GM18508 (cell line): ENCODE data around the gene UPB1.

ENCODE experiments used
- ATAC-seq: cut with Tn5 transposase; IDR thresholded peaks from one replicate; pipeline ENCODE4 v1.9.1; 2021; ENCODE audit warnings: moderate number of reproducible peaks; ENCODE audit not compliant: insufficient read depth, unreplicated experiment

The UPB1 gene

GRCh38 chr22:24555165-24556039, 60.3 kb downstream of the UPB1 start, which contains the start of gene SNRPD3:
TSS of gene SNRPD3 (plus strand) at chr22:24555999. CDS start at chr22:24557675, 1,676 bp downstream.
- ATAC-seq = peak; percentile 42

- no peak for ATAC-seq
Measured at GRCh38 chr22:24559471-24559870, 64.3 kb downstream of the UPB1 start.

GRCh38 chr22:24563246-24563645, 68.1 kb downstream of the UPB1 start:
- ATAC-seq = no peak

GRCh38 chr22:24564376-24565058, 69.4 kb downstream of the UPB1 start:
- ATAC-seq = no peak

- ATAC-seq = no peak
Measured at GRCh38 chr22:24565077-24565476, 69.9 kb downstream of the UPB1 start.

GRCh38 chr22:24566899-24567511, 71.9 kb downstream of the UPB1 start:
- no peak for ATAC-seq

- no peak for ATAC-seq
Measured at GRCh38 chr22:24567668-24568067, 72.5 kb downstream of the UPB1 start.

- ATAC-seq = no peak
Measured at GRCh38 chr22:24571266-24571665, 76.1 kb downstream of the UPB1 start.

- ATAC-seq = no peak
Measured at GRCh38 chr22:24576778-24577177, 81.6 kb downstream of the UPB1 start.
